Ovary (tissue), 3 donors: ENCODE measurements around the gene ODAD4.

Experiments used
- CTCF ChIP-seq, 3 donors: fragments of 450-650 bp in 2 of 3; fragments of 200-600 bp in 1 of 3; IDR thresholded peaks; one replicate each; pipeline versions ENCODE4 v1.5.1 to v1.8.0; 2016 to 2022; ENCODE audit warnings: antibody characterized with exemption in 3 of 3, mild to moderate bottlenecking in 1 of 3
- EP300 ChIP-seq: sonication (generic); formaldehyde crosslinking; IDR thresholded peaks from one replicate; pipeline ENCODE4 v1.6.1; 2017; ENCODE audit warnings: antibody characterized with exemption
- POLR2A ChIP-seq: fragments of 450-650 bp; IDR thresholded peaks from one replicate; pipeline ENCODE4 v1.6.1; 2017; ENCODE audit warnings: antibody characterized with exemption, mild to moderate bottlenecking, moderate library complexity
- donor health status: DM: no; HTN: no; CAD: no.

GRCh38 chr17:41918314-41919164 is 11.9 kb upstream of the ODAD4 start, which contains the start of gene ACLY:
- TF ChIP-seq CTCF (IDR thresholded peaks at IDR 0.05): no peak
- TF ChIP-seq POLR2A: peak; percentile 61
- TF ChIP-seq EP300: no peak
